ENCODE measurements around the gene CCDC102A. TPM values are rescaled to one million over a fixed set of nuclear protein-coding genes. Genes with fewer than 3 reads are reported as not detected.

Gene CCDC102A
- total RNA-seq, 1 experiment from 2014 or later = 4.5 TPM

DNA sequence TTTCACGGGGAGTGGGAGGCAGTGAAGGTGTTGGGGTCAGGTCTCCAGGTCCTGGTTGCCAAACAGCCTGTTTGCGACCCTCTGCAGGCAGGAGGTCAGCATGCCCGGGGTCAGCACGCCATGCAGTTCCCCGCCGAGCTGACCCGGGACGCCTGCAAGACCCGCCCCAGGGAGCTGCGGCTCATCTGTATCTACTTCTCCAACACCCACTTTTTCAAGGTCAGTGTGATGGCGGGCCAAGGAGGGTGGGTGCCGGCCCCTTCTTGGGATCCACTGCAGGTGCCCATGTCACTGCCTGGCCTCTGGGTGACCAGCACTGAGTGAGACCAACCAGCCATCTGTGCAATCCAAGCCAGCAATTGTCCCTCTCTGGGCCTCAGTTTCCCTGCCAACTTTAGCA, 27.4 kb upstream of the CCDC102A start:
- Histone ChIP-seq H3K79me2 (ENCODE audit: insufficient read depth, low read length) (no peaks in the 10 kb centered on the region), H3K4me1 (ENCODE audit: control insufficient read depth in 1 of 2, insufficient read depth in 2 of 2, low read length in 2 of 2) (peaks cover 4 to 25% of the 10 kb centered on the region in 2 experiments; a peak in 3 of 4 replicates), H3K27me3 (ENCODE audit: insufficient read depth, low read length) (no peaks in the 10 kb centered on the region), H3K27ac (ENCODE audit: low read depth, low read length) (no peak overlapping the region), H3K4me3 (replicated peaks in 1 of 2; ENCODE audit: low read depth in 1 of 2, low read length in 2 of 2) (no peak overlapping the region), H3K9ac (ENCODE audit: low read length) (no peak overlapping the region), H3K4me2 (ENCODE audit: low read length) (no peak overlapping the region; the same call in 1 of the 2 replicates), H4K20me1 (ENCODE audit: insufficient read depth) (no peaks in the 10 kb centered on the region), H2AFZ (ENCODE audit: low read depth, low read length, poor library complexity, severe bottlenecking) (no peak overlapping the region), H3K36me3 (ENCODE audit: control insufficient read depth in 1 of 2, insufficient read depth in 2 of 2, low read length in 2 of 2) (no peaks in the 10 kb centered on the region), H3K9me3 (ENCODE audit: control insufficient read depth in 1 of 2, insufficient read depth in 1 of 2, low read depth in 1 of 2, low read length in 2 of 2) (no peaks in the 10 kb centered on the region), H3K9me2 (ENCODE audit: insufficient read depth) (no peaks in the 10 kb centered on the region)
- TF ChIP-seq, protein P1, sequence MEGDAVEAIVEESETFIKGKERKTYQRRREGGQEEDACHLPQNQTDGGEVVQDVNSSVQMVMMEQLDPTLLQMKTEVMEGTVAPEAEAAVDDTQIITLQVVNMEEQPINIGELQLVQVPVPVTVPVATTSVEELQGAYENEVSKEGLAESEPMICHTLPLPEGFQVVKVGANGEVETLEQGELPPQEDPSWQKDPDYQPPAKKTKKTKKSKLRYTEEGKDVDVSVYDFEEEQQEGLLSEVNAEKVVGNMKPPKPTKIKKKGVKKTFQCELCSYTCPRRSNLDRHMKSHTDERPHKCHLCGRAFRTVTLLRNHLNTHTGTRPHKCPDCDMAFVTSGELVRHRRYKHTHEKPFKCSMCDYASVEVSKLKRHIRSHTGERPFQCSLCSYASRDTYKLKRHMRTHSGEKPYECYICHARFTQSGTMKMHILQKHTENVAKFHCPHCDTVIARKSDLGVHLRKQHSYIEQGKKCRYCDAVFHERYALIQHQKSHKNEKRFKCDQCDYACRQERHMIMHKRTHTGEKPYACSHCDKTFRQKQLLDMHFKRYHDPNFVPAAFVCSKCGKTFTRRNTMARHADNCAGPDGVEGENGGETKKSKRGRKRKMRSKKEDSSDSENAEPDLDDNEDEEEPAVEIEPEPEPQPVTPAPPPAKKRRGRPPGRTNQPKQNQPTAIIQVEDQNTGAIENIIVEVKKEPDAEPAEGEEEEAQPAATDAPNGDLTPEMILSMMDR (IDR thresholded peaks at IDR 0.05 in 2 of 3, conservative IDR thresholded peaks at IDR 0.05 in 1 of 3; ENCODE audit: borderline replicate concordance in 1 of 3, insufficient read depth in 1 of 3, low read depth in 2 of 3, low read length in 2 of 3) = no peak
- TF ChIP-seq REST (IDR thresholded peaks at IDR 0.05; ENCODE audit: low read depth) = no peak
- no peak for TF ChIP-seq CBX3 (IDR thresholded peaks at IDR 0.05; ENCODE audit: low read depth)
- no peak for TF ChIP-seq ZFX (IDR thresholded peaks at IDR 0.05)
- no peak for TF ChIP-seq POLR2AphosphoS5 (IDR thresholded peaks at IDR 0.05; ENCODE audit: low read depth, low read length)
- TF ChIP-seq MAX (IDR thresholded peaks at IDR 0.05) = no peak
- no peak for TF ChIP-seq TCF7L2 (IDR thresholded peaks at IDR 0.05; ENCODE audit: borderline replicate concordance, extremely low read depth, insufficient read depth, insufficient read length)
- TF ChIP-seq ELF1 (IDR thresholded peaks at IDR 0.05; ENCODE audit: borderline replicate concordance, low read depth) = no peak
- TF ChIP-seq JUND (IDR thresholded peaks at IDR 0.05) = no peak
- intact Hi-C loops (cut with micrococcal nuclease) = no loop called here
- BruUV-seq (replicated peaks) = no TSS peak
- no peak for ATAC-seq
- ChIA-PET RAD21 (ENCODE audit: low non-redundant PET in 1 of 2, low total read pairs in 2 of 2, uncharacterized antibody in 2 of 2, unreplicated experiment in 2 of 2) (no interaction called here), CTCF (no interaction called here), POLR2A (no interaction called here)
- no peak for DNase-seq (ENCODE audit: low read depth, low spot score)

All from HCT116 (cell line).